ENCODE data around the gene TAF11L8.
"Not testable (repeated sequence)": the region's sequence is repeated elsewhere in the genome, so short reads cannot be mapped to it uniquely, and the experiment has no call there.

DNA sequence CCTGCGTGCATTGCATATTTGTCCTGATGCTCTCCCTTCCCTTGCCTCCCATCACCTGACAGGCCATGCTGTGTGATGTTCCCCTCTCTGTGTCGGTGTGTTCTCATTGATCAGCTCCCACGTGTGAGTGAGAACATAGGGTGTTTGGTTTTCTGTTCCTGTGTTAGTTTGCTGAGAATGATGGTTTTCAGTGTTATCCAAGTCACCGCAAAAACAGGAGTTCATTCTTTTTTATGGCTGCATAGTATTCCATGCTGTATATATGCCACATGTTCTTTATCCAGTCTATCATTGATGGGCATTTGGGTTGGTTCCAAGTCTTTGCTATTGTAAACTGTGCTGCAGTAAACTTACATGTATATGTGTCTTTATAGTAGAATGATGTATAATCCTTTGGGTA is 16.7 kb upstream of the TAF11L8 start:
- TF ChIP-seq BHLHE40 (IDR thresholded peaks at IDR 0.05; ENCODE audit: borderline replicate concordance); HDGF (IDR thresholded peaks at IDR 0.05; ENCODE audit: borderline replicate concordance); ARNT (IDR thresholded peaks at IDR 0.05); FOXA1 (IDR thresholded peaks at IDR 0.05); FOXK2 (IDR thresholded peaks at IDR 0.05); ELF4 (IDR thresholded peaks at IDR 0.05); NFRKB (IDR thresholded peaks at IDR 0.05); TARDBP (IDR thresholded peaks at IDR 0.05); L3MBTL2 (conservative IDR thresholded peaks at IDR 0.05); SUZ12 (IDR thresholded peaks at IDR 0.05); LEF1 (IDR thresholded peaks at IDR 0.05; ENCODE audit: borderline replicate concordance): not testable (repeated sequence)

Measured in HEK293T (cell line).